G401.6 (cell line): ENCODE measurements around the gene PCDH20.
"Not testable (repeated sequence)": the region's sequence is repeated elsewhere in the genome, so short reads cannot be mapped to it uniquely, and the experiment has no call there.

Experiments used
- FAIRE-seq: peaks from 2 replicates; lab custom pipeline; 2012; peaks lifted over from hg19 to GRCh38; lab: Jason Lieb, UNC

PCDH20 gene, protein sequence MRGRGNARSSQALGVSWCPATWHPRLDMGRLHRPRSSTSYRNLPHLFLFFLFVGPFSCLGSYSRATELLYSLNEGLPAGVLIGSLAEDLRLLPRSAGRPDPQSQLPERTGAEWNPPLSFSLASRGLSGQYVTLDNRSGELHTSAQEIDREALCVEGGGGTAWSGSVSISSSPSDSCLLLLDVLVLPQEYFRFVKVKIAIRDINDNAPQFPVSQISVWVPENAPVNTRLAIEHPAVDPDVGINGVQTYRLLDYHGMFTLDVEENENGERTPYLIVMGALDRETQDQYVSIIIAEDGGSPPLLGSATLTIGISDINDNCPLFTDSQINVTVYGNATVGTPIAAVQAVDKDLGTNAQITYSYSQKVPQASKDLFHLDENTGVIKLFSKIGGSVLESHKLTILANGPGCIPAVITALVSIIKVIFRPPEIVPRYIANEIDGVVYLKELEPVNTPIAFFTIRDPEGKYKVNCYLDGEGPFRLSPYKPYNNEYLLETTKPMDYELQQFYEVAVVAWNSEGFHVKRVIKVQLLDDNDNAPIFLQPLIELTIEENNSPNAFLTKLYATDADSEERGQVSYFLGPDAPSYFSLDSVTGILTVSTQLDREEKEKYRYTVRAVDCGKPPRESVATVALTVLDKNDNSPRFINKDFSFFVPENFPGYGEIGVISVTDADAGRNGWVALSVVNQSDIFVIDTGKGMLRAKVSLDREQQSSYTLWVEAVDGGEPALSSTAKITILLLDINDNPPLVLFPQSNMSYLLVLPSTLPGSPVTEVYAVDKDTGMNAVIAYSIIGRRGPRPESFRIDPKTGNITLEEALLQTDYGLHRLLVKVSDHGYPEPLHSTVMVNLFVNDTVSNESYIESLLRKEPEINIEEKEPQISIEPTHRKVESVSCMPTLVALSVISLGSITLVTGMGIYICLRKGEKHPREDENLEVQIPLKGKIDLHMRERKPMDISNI

DNA sequence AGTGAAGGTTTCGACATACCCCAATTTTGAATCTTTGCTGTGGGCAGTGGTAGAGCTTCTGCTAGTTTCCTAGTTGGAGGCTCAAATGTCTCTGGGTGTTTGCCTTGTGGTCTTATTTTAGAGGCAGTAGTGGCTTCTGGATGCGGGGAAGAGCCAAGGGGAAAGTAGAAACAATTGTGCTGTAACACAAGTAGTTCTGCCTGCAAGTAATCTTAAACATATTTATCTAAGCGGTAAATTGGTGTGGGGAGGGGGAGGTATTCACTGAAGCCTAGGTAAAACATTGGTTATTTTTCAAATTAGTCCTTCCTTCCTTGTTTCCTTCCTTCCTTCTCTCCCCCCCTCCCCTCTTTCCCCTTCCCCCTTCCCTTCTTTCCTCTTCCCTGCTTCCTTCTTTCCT, at the start of gene PCDH20:
Gene PCDH20, minus strand, starts transcription at position 101 of the 400 bp plus-strand sequence. CDS start 691 bp downstream, outside the sequence.
- FAIRE-seq: no peak

DNA sequence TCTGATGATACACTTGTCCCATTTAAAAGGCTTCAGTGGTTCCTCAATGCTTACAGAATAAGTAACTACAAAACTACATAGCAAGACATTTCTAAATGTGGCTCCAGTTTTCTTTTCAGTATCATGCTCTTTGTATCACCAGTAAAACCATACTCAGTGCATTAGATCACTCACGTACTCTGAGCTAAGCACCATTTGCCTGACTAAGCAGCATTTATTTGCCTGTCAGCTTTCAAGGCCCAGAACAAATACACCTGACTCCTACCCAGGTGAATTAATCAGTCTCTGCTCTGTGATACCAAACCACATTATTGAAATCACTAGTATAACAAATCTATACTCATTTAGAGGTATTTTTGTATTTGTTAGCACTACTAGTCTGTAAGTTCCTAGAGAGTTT, 47.4 kb upstream of the PCDH20 start:
- no peak for FAIRE-seq

DNA sequence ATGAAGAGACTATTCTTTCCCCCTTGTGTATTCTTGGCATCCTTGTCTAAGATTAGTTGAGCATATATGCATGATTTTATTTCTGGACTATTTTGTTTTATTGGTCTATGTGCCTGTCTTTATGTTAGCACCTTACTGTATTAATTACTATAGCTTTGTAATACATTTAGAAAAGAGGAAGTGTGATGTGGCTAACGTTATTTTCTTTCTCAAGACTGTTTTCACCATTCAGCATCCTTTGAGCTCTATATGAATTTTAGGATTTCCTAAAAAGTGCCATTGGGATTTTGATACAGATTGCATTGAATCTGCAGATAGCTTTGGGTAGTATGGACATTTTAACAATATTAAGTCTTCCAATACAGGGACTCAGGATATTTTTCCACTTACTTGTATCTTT, 37.5 kb upstream of the PCDH20 start:
- no peak for FAIRE-seq

DNA sequence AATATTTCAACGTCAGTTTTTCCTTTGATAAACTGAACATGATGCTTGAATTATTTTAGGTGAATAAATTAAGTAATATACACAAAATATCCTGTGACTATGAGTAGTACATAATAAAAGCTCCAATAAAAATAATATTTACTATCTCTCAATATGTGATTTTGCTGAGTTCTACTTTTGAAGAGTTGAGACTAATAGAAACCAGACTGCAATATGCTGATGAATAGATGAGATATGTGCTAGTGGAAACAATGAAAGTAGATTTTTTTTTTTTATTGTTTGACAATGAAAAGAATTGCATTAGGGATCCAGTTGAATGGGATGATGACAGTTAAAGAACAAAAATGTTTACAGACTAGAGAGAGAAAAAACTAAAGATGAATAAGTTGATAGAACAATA, 16.4 kb upstream of the PCDH20 start:
- no peak for FAIRE-seq

DNA sequence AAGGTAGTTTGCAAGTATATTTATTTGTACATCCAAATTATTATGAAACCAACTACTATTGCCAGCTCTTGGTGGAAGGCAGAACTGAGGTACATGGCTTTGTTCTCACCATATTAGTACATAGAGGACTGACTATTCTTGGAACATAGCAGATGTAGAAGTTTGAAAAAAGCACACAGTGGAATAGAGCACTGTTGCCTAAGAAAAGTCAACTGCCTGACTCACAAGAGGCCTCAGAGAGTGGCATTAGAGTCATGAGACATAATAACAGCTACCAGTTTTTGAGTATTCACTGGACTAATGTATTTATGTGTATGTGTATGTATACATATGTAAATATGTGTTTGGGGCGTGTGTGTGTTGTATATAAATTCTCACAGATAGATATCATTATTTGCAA, 8.3 kb upstream of the PCDH20 start:
- no peak for FAIRE-seq

DNA sequence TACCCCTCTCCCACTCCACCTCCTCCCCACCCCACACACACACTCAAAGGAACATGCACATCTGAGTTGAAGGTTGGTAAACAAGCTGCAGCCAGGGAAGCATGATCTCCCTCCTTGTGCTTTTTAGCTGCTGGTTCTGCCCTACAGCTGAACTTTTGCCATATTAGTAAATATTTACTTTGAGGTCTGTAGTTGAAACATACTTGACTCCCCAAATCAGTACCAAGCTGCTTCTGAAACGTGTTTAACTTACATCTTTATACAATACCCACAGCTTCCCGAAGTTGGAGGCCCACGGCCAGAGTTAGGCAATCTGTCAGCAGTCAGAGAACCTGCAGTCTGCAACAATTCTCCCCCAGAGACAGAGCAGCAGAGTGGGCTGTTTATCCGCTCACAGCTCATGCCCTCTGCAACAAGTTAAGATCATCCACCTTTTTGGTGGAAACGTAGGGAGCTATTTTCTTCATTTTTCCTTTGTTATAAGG, 1.5 kb upstream of the PCDH20 start:
- FAIRE-seq: no peak

DNA sequence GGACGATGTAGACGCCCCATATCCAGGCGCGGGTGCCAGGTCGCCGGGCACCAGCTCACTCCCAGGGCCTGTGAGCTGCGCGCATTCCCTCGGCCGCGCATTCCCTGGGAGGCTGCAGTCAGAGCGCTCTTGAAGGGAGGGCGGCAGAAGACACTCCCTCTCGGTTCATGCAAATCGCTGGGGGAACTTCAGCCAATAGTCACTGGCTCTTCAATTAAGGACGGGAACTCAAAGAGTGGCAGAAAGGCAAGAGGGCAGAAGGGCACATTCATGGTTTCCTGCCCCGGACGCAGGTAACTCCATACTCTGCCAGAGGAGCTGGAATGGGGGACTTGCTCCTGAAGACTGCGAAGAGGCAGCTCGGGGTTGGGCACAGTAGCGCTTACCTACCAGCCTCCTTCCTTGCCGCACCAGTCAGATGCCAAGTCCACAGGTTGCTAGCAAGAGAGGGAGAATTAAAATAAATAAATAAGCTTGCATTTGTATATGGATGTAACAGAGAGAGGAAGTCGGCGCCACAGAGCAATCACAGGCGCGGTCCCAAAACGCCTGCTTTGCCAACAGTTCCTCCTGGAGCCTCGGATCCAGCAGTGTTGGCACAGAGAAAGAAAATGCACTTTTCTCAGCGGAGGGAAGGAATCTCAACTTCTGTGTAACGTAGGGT, 459 bp downstream of the PCDH20 start:
- no peak for FAIRE-seq

DNA sequence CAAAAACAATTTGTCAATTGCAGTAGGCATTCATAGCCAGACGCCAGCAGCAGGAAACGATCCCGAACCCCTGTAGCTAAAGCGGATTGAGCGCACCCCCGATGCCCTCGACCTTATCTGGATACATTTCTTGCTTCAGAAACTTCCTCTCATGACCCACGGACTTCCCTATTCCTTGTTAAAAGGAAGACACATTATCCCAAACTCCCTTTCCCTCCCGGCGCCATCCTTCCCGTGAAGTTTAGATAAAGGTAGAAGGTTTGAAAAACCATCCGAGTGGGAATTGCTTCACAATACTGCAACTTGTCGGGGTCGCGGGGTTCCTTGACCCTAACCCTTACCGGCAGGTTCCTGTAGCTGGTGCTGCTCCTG, 977 bp downstream of the PCDH20 start:
- FAIRE-seq: no peak

DNA sequence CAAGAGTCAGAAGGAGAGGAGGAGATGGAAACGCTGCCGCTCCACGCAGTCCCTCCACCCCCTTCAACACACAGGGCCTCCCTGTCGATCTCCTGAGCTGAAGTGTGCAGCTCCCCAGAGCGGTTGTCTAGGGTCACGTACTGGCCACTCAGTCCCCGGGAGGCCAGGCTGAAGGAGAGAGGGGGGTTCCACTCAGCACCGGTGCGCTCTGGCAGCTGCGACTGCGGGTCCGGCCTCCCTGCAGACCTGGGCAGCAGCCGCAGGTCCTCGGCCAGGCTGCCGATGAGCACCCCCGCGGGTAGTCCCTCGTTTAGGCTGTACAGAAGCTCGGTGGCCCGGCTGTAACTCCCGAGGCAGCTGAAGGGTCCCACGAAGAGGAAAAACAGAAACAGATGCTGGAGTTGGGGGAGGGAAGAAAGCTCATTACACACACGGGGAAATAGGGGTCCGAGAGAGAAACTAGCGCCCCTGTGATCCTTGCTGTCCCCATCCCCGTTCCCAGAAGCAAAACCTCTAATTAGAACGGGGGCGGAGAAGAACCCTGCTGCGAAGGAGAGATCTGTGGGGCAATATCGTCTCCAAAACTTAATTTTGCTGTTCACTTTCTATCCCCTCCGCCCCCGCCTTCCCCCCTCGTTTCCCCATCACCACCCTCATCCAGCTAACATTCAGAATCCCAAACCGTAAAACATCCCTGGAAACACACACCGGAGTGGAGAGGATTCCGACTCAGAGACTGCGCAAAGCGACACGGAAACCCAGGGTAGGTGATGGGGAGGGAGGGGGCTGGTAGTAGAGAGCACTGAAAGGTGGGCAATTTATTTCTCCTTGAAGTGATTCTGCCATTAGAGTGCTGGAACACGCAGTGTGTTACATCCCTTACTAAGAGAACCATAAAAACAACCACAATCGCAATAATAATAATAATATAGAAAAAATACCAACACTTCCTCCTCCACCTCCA, 1.8 kb downstream of the PCDH20 start:
- FAIRE-seq: no peak

DNA sequence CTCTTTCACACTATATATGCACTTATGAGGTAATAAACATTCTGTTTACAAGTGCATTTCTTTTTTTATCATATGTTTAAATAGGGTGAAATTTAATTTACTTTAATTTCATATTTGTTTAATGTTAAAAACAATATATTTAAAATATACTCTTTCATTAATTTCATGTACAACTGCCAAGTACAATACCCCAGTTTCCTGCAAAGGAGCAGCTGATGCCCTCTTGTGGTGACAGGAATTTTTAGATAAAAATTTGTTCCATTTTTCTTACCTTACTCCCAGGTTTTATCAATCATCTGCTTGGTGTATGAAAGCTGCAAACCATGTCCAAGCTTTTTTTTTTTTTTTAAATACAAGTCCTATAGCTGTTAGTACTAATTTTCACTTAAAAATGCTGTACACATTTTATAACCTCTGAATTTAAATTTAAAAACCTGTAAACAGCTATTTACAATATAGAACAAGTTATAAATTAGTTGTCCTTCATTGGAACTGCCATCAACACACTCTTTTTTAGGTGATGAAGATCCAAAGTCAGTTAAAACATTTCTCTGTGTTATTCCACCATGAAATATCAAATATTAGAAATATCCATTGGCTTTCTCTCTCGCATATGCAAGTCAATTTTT, 4.9 kb downstream of the PCDH20 start:
- FAIRE-seq: peak; percentile 92

DNA sequence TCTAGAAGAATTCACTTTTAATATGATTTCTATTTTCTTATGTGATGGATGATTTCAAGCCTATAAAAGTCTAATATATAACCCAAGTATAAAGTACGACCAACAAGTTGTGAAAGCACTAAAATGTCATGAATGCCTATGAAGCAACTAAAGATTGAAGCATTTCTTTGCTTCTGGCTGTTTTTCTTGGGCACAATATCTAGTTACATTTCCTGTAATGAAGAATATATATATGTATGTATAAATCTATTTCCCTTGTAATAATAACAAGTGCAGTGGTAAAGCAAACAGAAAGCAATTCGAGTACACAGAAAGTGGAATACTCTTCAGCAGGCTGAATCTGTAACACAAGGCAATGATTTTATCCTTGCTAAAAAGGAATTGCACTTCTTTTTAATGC, 5.4 kb downstream of the PCDH20 start:
- FAIRE-seq: no peak

DNA sequence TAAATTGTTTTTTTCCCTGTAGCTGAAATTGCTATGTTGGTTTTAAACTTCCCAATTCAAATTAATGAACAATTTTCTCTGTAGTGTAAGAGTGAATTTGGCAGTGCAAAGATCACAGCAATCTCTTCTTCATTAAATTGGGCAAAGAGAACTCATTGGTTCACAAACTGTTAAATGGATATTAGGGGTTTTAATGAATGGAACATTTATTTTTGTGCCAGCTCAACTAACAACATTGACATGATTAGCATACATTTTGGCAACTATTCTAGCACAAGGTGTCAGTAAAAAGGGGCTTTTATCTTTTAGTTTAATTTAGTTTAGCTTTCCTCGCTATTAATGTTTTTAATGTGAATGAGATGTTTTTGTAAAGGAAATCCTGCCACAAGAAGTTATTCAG, 7.1 kb downstream of the PCDH20 start:
- FAIRE-seq: no peak

DNA sequence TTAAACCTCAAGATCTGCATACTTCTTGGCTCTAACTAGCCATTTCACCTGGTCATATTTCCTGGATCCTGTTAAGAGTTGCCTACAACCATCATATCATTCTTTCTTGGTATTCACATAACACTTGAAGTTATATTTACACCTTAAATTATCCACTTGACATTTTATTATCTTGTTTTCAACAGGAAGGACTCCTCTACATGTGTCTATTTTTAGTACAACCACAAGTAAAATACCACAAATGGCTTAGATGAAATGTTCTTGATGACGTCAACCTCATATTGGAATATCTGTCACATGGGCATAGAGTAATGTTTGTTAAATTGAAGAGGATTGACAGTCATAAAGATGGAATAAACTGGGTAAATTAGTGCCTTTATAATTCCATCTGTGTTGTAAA, 9.4 kb downstream of the PCDH20 start:
- no peak for FAIRE-seq

DNA sequence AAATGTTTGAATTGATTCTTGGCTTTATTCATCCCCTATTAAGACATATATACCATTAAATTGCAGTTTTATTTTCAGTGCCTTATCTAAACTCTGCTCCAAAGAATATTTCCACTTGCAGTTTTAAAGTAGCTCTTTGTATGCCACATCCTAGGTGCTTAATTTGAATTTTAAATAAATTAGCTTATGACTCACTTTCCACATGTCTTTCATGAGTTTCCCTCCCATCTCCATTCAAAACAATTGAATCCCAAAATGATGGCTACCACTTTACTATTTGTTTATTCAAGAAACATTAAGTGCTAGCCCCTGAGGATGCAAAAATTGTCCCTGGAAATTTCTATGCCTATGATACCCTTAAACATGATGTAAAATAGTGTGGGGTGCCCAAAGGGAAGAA, 19.5 kb downstream of the PCDH20 start:
- no peak for FAIRE-seq

DNA sequence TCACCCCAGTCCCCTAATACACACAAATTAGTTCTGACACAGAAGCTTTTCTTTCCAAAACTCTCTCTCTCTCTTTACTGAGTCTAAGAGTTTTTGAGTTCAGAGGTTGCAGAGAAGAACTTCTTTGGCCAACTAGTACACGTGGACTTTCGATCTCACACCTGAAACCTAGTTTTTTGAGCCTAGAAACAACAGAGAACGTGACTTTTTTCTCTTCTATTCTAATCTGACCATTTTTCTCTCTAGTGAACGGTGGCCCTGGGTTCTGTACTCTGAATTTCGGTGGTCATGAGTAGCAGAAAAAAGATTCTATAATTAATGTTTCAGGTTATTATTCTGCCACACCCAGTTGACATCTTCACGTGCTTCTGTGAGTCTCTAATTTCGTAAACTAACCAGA, 24.2 kb downstream of the PCDH20 start:
- FAIRE-seq: no peak

DNA sequence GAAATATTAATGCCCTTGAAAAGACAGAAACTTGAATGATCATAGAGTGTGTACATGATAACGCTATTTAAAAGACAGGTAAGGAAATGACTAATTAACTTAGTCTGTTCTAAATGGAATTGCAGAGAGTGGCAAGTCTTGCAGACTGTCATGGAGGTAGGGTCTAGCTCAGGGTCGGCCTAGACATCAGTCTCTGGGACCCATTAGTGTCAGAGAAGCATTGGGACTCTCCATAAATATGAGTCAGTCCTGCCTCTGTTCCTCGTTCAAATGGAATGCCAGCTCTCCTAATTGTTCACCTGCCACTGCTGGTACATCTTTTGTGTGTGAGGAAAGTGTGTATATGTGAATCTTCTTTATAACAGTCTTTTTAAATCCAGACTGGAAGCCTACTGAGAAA, 28.0 kb downstream of the PCDH20 start:
- no peak for FAIRE-seq

DNA sequence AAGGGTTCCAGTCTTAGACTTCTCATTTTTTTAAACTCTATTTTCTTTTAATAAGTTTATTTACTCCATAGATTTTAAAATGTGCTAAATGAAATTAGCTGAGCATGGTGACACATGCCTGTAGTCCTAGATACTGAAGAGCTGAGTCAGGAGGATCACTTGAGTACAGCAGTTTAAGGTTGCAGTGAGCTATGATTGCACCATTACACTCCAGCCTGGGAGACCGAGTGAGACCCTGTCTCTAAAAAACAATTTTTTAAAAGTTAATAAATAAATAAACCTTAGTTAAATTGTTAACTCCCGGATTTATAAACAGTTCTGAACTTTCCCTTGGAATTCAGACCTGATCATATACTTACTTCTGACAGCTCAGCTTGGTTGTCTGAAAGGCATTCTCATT, 32.5 kb downstream of the PCDH20 start:
- no peak for FAIRE-seq

DNA sequence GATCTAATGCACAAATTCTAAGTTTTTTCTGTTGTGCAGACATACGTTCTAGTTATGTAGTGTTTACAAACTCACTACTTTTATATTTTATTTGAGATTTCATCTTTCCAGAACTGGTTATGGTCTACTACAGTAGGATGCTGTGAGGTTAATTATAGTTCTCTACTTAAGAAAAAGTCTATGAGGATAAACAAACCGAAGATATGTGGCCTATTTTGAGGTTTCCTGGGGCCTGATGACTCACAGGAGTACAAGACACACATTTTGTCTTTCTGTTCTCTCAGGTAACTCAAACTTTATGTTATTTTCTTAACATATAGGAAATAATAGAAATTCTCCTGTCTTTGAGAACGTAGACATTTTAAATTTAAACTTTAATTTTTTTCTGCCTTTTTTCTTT, 45.1 kb downstream of the PCDH20 start:
- FAIRE-seq: no peak

DNA sequence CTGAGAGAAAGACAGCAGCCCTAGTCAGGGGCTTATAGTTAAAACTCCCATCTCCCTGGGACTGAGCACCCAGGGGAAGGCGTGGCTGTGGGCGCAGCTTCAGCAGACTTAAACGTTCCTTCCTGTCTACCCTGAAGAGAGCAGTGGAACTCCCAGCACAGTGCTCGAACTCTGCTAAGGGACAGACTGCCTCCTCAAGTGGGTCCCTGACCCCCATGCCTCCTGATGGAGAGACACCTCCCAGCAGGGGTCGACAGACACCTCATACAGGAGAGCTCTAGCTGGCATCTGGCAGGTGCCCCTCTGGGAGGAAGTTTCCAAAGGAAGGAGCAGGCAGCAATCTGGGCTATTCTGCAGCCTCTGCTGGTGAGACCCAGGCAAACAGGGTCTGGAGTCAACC, 51.0 kb downstream of the PCDH20 start:
- not testable (repeated sequence) for FAIRE-seq

DNA sequence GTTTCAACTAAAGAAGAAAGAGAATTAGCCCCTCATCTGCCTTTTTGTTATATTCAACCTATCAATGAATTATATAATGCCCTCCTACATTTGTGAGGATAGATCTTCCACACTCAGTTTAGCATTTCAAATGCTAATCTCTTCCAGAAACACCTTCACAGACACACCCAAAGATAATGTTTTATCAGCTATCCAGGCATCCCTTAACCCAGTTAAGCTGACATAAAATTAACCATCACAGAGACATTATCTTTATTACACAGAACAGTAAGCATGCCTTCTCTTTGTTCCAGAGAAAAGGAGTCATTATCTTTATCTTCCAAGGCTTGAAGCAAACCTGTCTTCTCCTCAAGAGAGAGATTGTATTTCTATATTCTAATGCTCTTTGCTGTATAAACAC, 53.1 kb downstream of the PCDH20 start:
- FAIRE-seq: no peak
